IMR-90 (cell line): ENCODE results near the gene LEMD3. TPM values are rescaled to one million over a fixed set of nuclear protein-coding genes. Genes with fewer than 3 reads are reported as not detected.

ENCODE experiments used
- ATAC-seq: fragments of 200-7000 bp; cut with Tn5 transposase; 2 replicates; pipeline ENCODE4 v1.9.1; 2020; ENCODE audit warnings: low read depth, mild to moderate bottlenecking, moderate library complexity
- BruUV-seq: library from RNA; stranded (reverse); fragments of 400-500 nt; replicated peaks from 2 replicates; lab custom pipeline; 2021; lab: Mats Ljungman, UMichigan
- CTCF ChIA-PET: fragments of 300-600 bp; formaldehyde crosslinking; extraction: SDS; loops from one replicate; lab custom pipeline; 2021; ENCODE audit warnings: antibody characterized with exemption; lab: Yijun Ruan, JAX
- POLR2A ChIA-PET: fragments of 300-600 bp; sonication (Branson Sonifier 250); formaldehyde crosslinking; loops from one replicate; lab custom pipeline; 2022; ENCODE audit warnings: antibody characterized with exemption; ENCODE audit not compliant: unreplicated experiment; lab: Charles Lee
- DNase-seq: peaks from one replicate; pipeline ENCODE4 v3.0.0; 2013
- H2AFZ ChIP-seq: replicated peaks from 2 replicates; pipeline ENCODE3; 2013; ENCODE audit warnings: low read length, mild to moderate bottlenecking; ENCODE audit not compliant: poor library complexity
- H2AK5ac ChIP-seq: 2 replicates; pipeline ENCODE4 v1.6.1; 2013; ENCODE audit warnings: low read depth, low read length, inconsistent platforms
- H2AK9ac ChIP-seq: replicated peaks from 2 replicates; pipeline ENCODE3; 2013; ENCODE audit warnings: mild to moderate bottlenecking, low read depth, low read length, moderate library complexity; ENCODE audit not compliant: poor library complexity
- H2BK120ac ChIP-seq: 2 replicates; pipeline ENCODE4 v1.6.1; 2013; ENCODE audit warnings: low read depth, low read length, inconsistent platforms
- H2BK15ac ChIP-seq: 3 replicates; pipeline ENCODE4 v1.6.1; 2013; ENCODE audit warnings: low read depth, low read length, inconsistent platforms
- H2BK20ac ChIP-seq: 2 replicates; pipeline ENCODE4 v1.6.1; 2013; ENCODE audit warnings: low read depth, mild to moderate bottlenecking, inconsistent platforms, low read length, moderate library complexity
- H2BK5ac ChIP-seq: 2 replicates; pipeline ENCODE4 v1.6.1; 2013; ENCODE audit warnings: mild to moderate bottlenecking, low read depth, low read length, inconsistent platforms; ENCODE audit not compliant: poor library complexity, severe bottlenecking
- H3K14ac ChIP-seq: replicated peaks from 2 replicates; pipeline ENCODE4 v1.6.1; 2013; ENCODE audit warnings: low read depth, low read length, inconsistent platforms
- H3K18ac ChIP-seq: 2 replicates; pipeline ENCODE4 v1.6.1; 2013; ENCODE audit warnings: low read depth, low read length, control low read depth
- H3K23ac ChIP-seq: 2 replicates; pipeline ENCODE4 v1.6.1; 2013; ENCODE audit warnings: low read depth, low read length, inconsistent platforms
- H3K27ac ChIP-seq: 2 replicates; pipeline ENCODE4 v1.5.1; 2013; ENCODE audit warnings: mild to moderate bottlenecking, control low read depth, low read length; ENCODE audit not compliant: insufficient read depth
- H3K27me3 ChIP-seq: 2 replicates; pipeline ENCODE4 v1.6.1; 2013; ENCODE audit warnings: low read length; ENCODE audit not compliant: control insufficient read depth, insufficient read depth
- H3K36me3 ChIP-seq: 2 replicates; pipeline ENCODE4 v1.6.1; 2013; ENCODE audit warnings: low read length, mixed read lengths; ENCODE audit not compliant: control insufficient read depth, insufficient read depth
- H3K4ac ChIP-seq: 2 replicates; pipeline ENCODE4 v1.6.1; 2013; ENCODE audit warnings: low read depth, low read length, inconsistent platforms
- H3K4me1 ChIP-seq: 2 replicates; pipeline ENCODE4 v1.6.1; 2013; ENCODE audit warnings: low read length, mixed read lengths; ENCODE audit not compliant: control insufficient read depth, insufficient read depth
- H3K4me2 ChIP-seq: 2 replicates; pipeline ENCODE4 v1.6.1; 2013; ENCODE audit warnings: low read depth, mild to moderate bottlenecking, control low read depth, low read length, moderate library complexity
- H3K4me3 ChIP-seq: 2 replicates; pipeline ENCODE4 v1.5.1; 2013; ENCODE audit warnings: low read depth, mild to moderate bottlenecking, control low read depth, low read length, moderate library complexity; ENCODE audit not compliant: insufficient read depth
- H3K56ac ChIP-seq: 2 replicates; pipeline ENCODE4 v1.6.1; 2013; ENCODE audit warnings: low read length, inconsistent platforms; ENCODE audit not compliant: insufficient read depth; ENCODE audit errors: extremely low read depth
- H3K79me1 ChIP-seq, 2 experiments: 2 replicates each; pipeline ENCODE4 v1.6.1; 2013; ENCODE audit warnings: low read length in 2 of 2, inconsistent platforms in 1 of 2, low read depth in 1 of 2
- H3K9ac ChIP-seq: 2 replicates; pipeline ENCODE4 v1.6.1; 2013; ENCODE audit warnings: low read depth, low read length, control low read depth
- H3K9me1 ChIP-seq: 2 replicates; pipeline ENCODE4 v1.6.1; 2013; ENCODE audit warnings: low read length, inconsistent platforms; ENCODE audit not compliant: insufficient read depth
- H3K9me3 ChIP-seq: 2 replicates; pipeline ENCODE4 v1.6.1; 2013; ENCODE audit warnings: low read length; ENCODE audit not compliant: control insufficient read depth, insufficient read depth
- H4K20me1 ChIP-seq: 2 replicates; pipeline ENCODE4 v1.6.1; 2013; ENCODE audit warnings: low read length, inconsistent platforms; ENCODE audit not compliant: insufficient read depth
- H4K5ac ChIP-seq: 2 replicates; pipeline ENCODE4 v1.6.1; 2013; ENCODE audit warnings: mild to moderate bottlenecking, low read depth, low read length, control low read depth
- H4K8ac ChIP-seq, 2 experiments: 2 replicates each; pipeline ENCODE4 v1.6.1; 2013; ENCODE audit warnings: low read depth in 2 of 2, low read length in 2 of 2, control low read depth in 1 of 2, inconsistent platforms in 1 of 2
- H4K91ac ChIP-seq: 2 replicates; pipeline ENCODE4 v1.6.1; 2013; ENCODE audit warnings: low read depth, low read length, inconsistent platforms; ENCODE audit not compliant: insufficient read depth
- BHLHE40 ChIP-seq: fragments of 150-350 bp; IDR thresholded peaks from 2 replicates; pipeline ENCODE4 v1.6.1; 2016; ENCODE audit warnings: mild to moderate bottlenecking, low read depth, low read length
- CEBPB ChIP-seq: IDR thresholded peaks from 2 replicates; pipeline ENCODE4 v1.6.1; 2012; ENCODE audit warnings: low read depth, low read length, improper control_type of control experiment
- CHD1 ChIP-seq: IDR thresholded peaks from 2 replicates; pipeline ENCODE4 v1.6.1; 2012; ENCODE audit warnings: low read depth, low read length, improper control_type of control experiment
- ELK1 ChIP-seq: fragments of 150-350 bp; IDR thresholded peaks from 2 replicates; pipeline ENCODE4 v1.6.1; 2016; ENCODE audit warnings: low read depth, mild to moderate bottlenecking, low read length, moderate library complexity, borderline replicate concordance
- MAFK ChIP-seq: IDR thresholded peaks from 2 replicates; pipeline ENCODE4 v1.6.1; 2012; ENCODE audit warnings: low read depth, low read length, improper control_type of control experiment
- MXI1 ChIP-seq: IDR thresholded peaks from 2 replicates; pipeline ENCODE4 v1.6.1; 2012; ENCODE audit warnings: low read depth, mild to moderate bottlenecking, low read length, moderate library complexity, borderline replicate concordance
- NFE2L2 ChIP-seq: fragments of 150-350 bp; IDR thresholded peaks from 2 replicates; pipeline ENCODE4 v1.6.1; 2016; ENCODE audit warnings: low read depth, mild to moderate bottlenecking, low read length
- RAD21 ChIP-seq: IDR thresholded peaks from 2 replicates; pipeline ENCODE4 v1.6.1; 2012; ENCODE audit warnings: low read length, improper control_type of control experiment
- RCOR1 ChIP-seq: IDR thresholded peaks from 2 replicates; pipeline ENCODE4 v1.6.1; 2012; ENCODE audit warnings: mild to moderate bottlenecking, low read length, improper control_type of control experiment; ENCODE audit not compliant: insufficient replicate concordance
- RFX5 ChIP-seq: IDR thresholded peaks from 2 replicates; pipeline ENCODE4 v1.8.0; 2012; ENCODE audit warnings: low read depth, mild to moderate bottlenecking, low read length, moderate library complexity
- SMC3 ChIP-seq: fragments of 150-350 bp; IDR thresholded peaks from 2 replicates; pipeline ENCODE4 v1.6.1; 2016; ENCODE audit warnings: low read depth, mild to moderate bottlenecking, antibody characterized with exemption, low read length, moderate library complexity
- USF2 ChIP-seq: fragments of 150-350 bp; IDR thresholded peaks from 2 replicates; pipeline ENCODE4 v1.6.1; 2017; ENCODE audit warnings: mild to moderate bottlenecking, antibody characterized with exemption, low read length, low read depth
- WGBS, 2 experiments: methylation state at CpG; one replicate each; pipeline versions ENCODE4 v1.1.5 to v1.1.7; 2013; ENCODE audit warnings: missing lambda C conversion rate in 2 of 2; ENCODE audit not compliant: insufficient read length in 1 of 2; ENCODE audit errors: extremely low coverage in 2 of 2; 5-methylcytosine and 5-hydroxymethylcytosine counted together
- dilution Hi-C: fragments of 300-500 bp; cut with HindIII; formaldehyde crosslinking; loops from one replicate; pipeline ENCODE4 v1.14.3; 2018; ENCODE audit warnings: low sequenced_read_pairs; ENCODE audit not compliant: unreplicated experiment
- in situ Hi-C: fragments of 300-500 bp; cut with MboI; formaldehyde crosslinking; loops from 3 replicates; pipeline ENCODE4 v1.14.3; 2019; ENCODE audit warnings: low sequenced_read_pairs, inconsistent platforms, mixed read lengths
- intact Hi-C: fragments of 100-400 bp; cut with micrococcal nuclease; formaldehyde crosslinking; loops from 2 replicates; pipeline ENCODE4 v1.10.0; 2022
- polyA plus RNA-seq, 3 experiments: library from polyadenylated mRNA; depleted of rRNA; stranded (reverse); fragments of >200 nt; gene quantifications; 2 replicates each; pipeline ENCODE4 v1.2.3, GENCODE V29; 2012; ENCODE audit warnings: low replicate concordance in 1 of 3
- total RNA-seq: library from RNA; depleted of rRNA; stranded (reverse); fragments of >200 nt; gene quantifications from 2 replicates; pipeline ENCODE4 v1.2.3, GENCODE V29; 2012

LEMD3 gene
- total and polyA plus RNA-seq, 2 of the 4 experiments (the other 2 are of a cell fraction), result 5.5 to 9.9 TPM

- CTCF ChIA-PET, result no interaction called here
- Histone ChIP-seq H3K9me1 (peaks cover 4% of the 10 kb centered on the region; the same call in 1 of the 2 replicates), H3K4me2 (no peak overlapping the region), H2AK5ac (no peak overlapping the region), H3K27ac (no peak overlapping the region), H3K9ac (no peak overlapping the region), H3K4me1 (peaks cover 3% of the 10 kb centered on the region; the same call in 1 of the 2 replicates), H3K9me3 (no peaks in the 10 kb centered on the region), H2BK5ac (no peak overlapping the region), H2AK9ac (no peak overlapping the region), H3K23ac (no peak overlapping the region), H3K4me3 (no peak overlapping the region), H2AFZ (no peak overlapping the region), H3K18ac (no peak overlapping the region), H3K56ac (no peak overlapping the region), H4K8ac (no peak overlapping the region), H4K20me1 (peaks cover 4% of the 10 kb centered on the region; the same call in 1 of the 2 replicates), H3K36me3 (no peaks in the 10 kb centered on the region), H4K5ac (no peak overlapping the region), H4K91ac (no peak overlapping the region), H2BK20ac (no peak overlapping the region), H3K27me3 (no peaks in the 10 kb centered on the region), H3K14ac (no peak overlapping the region), H2BK15ac (no peak overlapping the region), H2BK120ac (no peak overlapping the region), H3K79me1 (peaks cover 4 to 17% of the 10 kb centered on the region in 2 experiments; a peak in 3 of 4 replicates), H3K4ac (no peak overlapping the region)
- dilution Hi-C loops (no loop called here), intact Hi-C loops (no loop called here), in situ Hi-C loops (loop anchor here (25.0 kb wide), 1 partner anchor 1137 kb away; no protein-coding TSS in a partner anchor)
- TF ChIP-seq ELK1 (no peak), SMC3 (no peak), CHD1 (no peak), RAD21 (no peak), MXI1 (no peak), RCOR1 (no peak), BHLHE40 (no peak), MAFK (no peak), RFX5 (no peak), CEBPB (no peak), USF2 (no peak), NFE2L2 (no peak)
- WGBS, 2 experiments, result no CpG with 5 or more reads among the region's 3 CpGs
- POLR2A ChIA-PET, result no interaction called here
- BruUV-seq, result no TSS peak
- ATAC-seq (no peak), DNase-seq (no peak)
Measured at GRCh38 chr12:65275627-65276026, 106.2 kb downstream of the LEMD3 start.
